KMS-11 (cell line): ENCODE measurements around the gene ATP5PF.
"Not testable (repeated sequence)": the region's sequence is repeated elsewhere in the genome, so short reads cannot be mapped to it uniquely, and the experiment has no call there.

Source experiments
- H2AFZ ChIP-seq: fragments of 200-600 bp; sonication (generic); 2 replicates; pipeline ENCODE4 v1.6.1; 2016; ENCODE audit warnings: antibody characterized with exemption, mixed run types, low read depth
- H3K27ac ChIP-seq: fragments of 200-600 bp; sonication (generic); 2 replicates; pipeline ENCODE4 v1.6.1; 2016; ENCODE audit warnings: mild to moderate bottlenecking, mixed run types
- H3K27me3 ChIP-seq: fragments of 200-600 bp; sonication (generic); 2 replicates; pipeline ENCODE4 v1.6.1; 2017; ENCODE audit warnings: mild to moderate bottlenecking, low read depth, mixed run types, moderate library complexity; ENCODE audit not compliant: insufficient read depth
- H3K36me3 ChIP-seq: fragments of 200-600 bp; sonication (generic); 2 replicates; pipeline ENCODE4 v1.6.1; 2017; ENCODE audit warnings: mild to moderate bottlenecking, mixed run types; ENCODE audit not compliant: insufficient read depth
- H3K4me1 ChIP-seq: fragments of 200-600 bp; sonication (generic); 2 replicates; pipeline ENCODE4 v1.6.1; 2016; ENCODE audit warnings: mild to moderate bottlenecking, low read depth, mixed run types; ENCODE audit not compliant: poor library complexity, severe bottlenecking
- H3K4me2 ChIP-seq: fragments of 200-600 bp; sonication (generic); 2 replicates; pipeline ENCODE4 v1.7.0; 2016; ENCODE audit warnings: mild to moderate bottlenecking, mixed run types
- H3K4me3 ChIP-seq: fragments of 200-600 bp; sonication (generic); IDR thresholded peaks from 2 replicates; pipeline ENCODE4 v1.6.1; 2017; ENCODE audit warnings: low read depth, low read length, mixed read lengths; ENCODE audit not compliant: insufficient read depth
- H3K79me2 ChIP-seq: fragments of 200-600 bp; sonication (generic); 2 replicates; pipeline ENCODE4 v1.6.1; 2016; ENCODE audit warnings: low read depth, mixed run types; ENCODE audit not compliant: insufficient read depth
- H3K9ac ChIP-seq: fragments of 200-600 bp; sonication (generic); 2 replicates; pipeline ENCODE4 v1.6.1; 2016; ENCODE audit warnings: mild to moderate bottlenecking, mixed run types
- H4K20me1 ChIP-seq: fragments of 200-600 bp; sonication (generic); 2 replicates; pipeline ENCODE4 v1.6.1; 2016; ENCODE audit warnings: mild to moderate bottlenecking, mixed run types; ENCODE audit not compliant: insufficient read depth
- TF ChIP-seq, protein P1 (sequence below): fragments of 200-600 bp; sonication (generic); conservative IDR thresholded peaks from 2 replicates; pipeline ENCODE4 v1.6.1; 2017; ENCODE audit warnings: low read depth, mild to moderate bottlenecking, antibody characterized with exemption, low read length, moderate library complexity, mixed read lengths

The ATP5PF gene, protein sequence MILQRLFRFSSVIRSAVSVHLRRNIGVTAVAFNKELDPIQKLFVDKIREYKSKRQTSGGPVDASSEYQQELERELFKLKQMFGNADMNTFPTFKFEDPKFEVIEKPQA

DNA sequence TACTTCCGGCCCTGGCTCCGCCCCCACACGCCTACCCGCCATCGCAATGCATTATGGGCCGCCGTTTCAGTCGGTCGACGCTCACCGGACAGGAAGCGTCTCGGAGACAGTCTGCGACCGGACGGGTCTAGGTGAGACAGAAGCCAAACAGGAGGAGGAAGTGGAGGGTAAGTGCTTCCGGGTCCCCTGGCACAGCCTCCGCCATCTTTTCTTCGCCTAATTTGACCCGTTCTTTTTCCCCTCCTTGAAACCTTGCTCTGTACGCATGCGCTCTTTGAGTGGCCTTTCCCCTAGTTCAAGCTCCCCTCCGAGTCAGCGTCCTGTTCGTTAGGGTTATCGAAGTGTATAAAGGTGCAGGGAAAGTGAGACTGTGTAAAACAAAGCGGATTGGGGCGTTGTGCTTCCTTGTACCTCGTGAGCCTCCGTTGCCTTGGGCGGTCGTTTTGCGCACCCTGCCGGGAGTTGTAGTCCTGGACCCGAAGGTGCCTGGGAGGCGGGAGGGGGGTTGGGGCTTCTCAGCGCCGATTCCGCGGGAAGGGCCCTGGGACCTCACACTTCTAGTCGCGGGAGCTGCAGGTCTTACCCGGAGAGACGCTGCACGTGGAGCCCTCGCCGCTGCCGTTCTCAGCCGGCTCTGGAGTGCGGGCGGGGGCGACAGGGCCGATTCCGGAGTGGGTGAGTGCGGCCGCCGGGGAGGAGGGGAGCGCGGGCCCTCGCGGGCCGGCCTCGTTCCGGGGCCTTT, at the start of gene ATP5PF, which contains the start of gene GABPA:
TSS of gene ATP5PF (minus strand) at position 1 of the 742 bp plus-strand sequence. CDS start 5,110 bp downstream, outside the sequence.
TSS of gene GABPA (plus strand) at position 69 of the 742 bp plus-strand sequence. CDS start 6,627 bp downstream, outside the sequence.
- H3K27me3 ChIP-seq: no peaks in the 10 kb centered on the region
- peaks cover 81% of the 10 kb centered on the region for H3K79me2 ChIP-seq
- H3K4me1 ChIP-seq: peaks cover 27% of the 10 kb centered on the region
- TF ChIP-seq, protein P1, sequence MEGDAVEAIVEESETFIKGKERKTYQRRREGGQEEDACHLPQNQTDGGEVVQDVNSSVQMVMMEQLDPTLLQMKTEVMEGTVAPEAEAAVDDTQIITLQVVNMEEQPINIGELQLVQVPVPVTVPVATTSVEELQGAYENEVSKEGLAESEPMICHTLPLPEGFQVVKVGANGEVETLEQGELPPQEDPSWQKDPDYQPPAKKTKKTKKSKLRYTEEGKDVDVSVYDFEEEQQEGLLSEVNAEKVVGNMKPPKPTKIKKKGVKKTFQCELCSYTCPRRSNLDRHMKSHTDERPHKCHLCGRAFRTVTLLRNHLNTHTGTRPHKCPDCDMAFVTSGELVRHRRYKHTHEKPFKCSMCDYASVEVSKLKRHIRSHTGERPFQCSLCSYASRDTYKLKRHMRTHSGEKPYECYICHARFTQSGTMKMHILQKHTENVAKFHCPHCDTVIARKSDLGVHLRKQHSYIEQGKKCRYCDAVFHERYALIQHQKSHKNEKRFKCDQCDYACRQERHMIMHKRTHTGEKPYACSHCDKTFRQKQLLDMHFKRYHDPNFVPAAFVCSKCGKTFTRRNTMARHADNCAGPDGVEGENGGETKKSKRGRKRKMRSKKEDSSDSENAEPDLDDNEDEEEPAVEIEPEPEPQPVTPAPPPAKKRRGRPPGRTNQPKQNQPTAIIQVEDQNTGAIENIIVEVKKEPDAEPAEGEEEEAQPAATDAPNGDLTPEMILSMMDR: no peak
- H3K9ac ChIP-seq: peak within 1 kb of the TSS; percentile 99
- H3K27ac ChIP-seq: peak within 1 kb of the TSS; percentile 100
- no peaks in the 10 kb centered on the region; the same call in 1 of the 2 replicates for H4K20me1 ChIP-seq
- peak within 1 kb of the TSS; percentile 97 for H2AFZ ChIP-seq
- no peak within 1 kb of the TSS for H3K4me3 ChIP-seq
- no peaks in the 10 kb centered on the region for H3K36me3 ChIP-seq
- peak within 1 kb of the TSS; percentile 88 for H3K4me2 ChIP-seq

DNA sequence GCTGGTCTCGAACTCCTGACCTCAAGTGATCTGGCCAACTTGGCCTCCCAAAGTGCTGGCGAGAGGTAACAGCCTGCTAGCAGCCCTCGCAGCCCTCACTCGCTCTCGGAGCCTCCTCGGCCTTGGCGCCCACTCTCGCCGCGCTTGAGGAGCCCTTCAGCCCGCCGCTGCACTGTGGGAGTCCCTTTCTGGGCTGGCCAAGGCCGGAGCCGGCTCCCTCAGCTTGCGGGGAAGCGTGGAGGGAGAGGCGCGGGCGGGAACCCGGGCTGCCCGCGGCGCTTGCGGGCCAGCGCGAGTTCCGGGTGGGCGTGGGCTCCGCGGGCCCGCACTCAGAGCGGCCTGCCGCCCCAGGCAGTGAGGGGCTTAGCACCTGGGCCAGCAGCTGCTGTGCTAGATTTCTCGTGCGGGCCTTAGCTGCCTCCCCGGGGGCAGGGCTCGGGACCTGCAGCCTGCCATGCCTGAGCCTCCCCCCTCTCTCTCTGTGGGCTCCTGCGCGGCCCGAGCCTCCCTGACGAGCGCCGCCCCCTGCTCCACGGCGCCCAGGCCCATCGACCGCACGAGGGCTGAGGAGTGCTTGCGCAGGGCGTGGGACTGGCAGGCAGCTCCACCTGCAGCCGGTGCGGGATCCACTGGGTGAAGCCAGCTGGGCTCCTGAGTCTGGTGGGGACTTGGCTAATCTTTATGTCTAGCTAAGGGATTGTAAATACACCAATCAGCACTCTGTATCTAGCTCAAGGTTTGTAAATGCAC, 43.6 kb upstream of the ATP5PF start:
- H3K4me3 ChIP-seq, H4K20me1 ChIP-seq, H3K79me2 ChIP-seq, H3K36me3 ChIP-seq, H3K4me1 ChIP-seq, H3K27me3 ChIP-seq, H2AFZ ChIP-seq, H3K27ac ChIP-seq, H3K9ac ChIP-seq, H3K4me2 ChIP-seq: not testable (repeated sequence)

DNA sequence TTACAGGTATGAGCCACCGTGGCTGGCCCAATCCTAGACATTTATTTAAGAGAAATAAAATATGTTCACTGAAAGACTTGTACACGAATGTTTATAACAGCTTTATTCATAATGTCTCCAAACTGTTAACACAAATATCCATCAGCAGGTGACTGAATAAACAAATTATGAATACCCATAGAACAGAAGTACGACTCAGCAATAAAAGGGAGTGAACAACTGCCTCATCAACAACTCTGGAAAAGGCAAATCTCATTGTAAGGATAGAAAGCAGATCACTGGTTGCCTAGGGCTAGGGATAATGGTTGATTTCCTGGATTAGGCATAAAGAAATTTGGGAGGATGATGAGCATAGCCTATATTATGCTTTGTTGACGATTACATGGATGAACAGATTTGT, 41.7 kb upstream of the ATP5PF start:
- Histone ChIP-seq H3K27me3 (no peaks in the 10 kb centered on the region), H3K4me1 (no peaks in the 10 kb centered on the region), H3K79me2 (no peaks in the 10 kb centered on the region), H4K20me1 (no peaks in the 10 kb centered on the region), H2AFZ (no peak overlapping the region), H3K4me2 (no peak overlapping the region), H3K27ac (no peak overlapping the region), H3K9ac (no peak overlapping the region), H3K36me3 (no peaks in the 10 kb centered on the region), H3K4me3 (no peak overlapping the region)
- TF ChIP-seq, protein P1: no peak

DNA sequence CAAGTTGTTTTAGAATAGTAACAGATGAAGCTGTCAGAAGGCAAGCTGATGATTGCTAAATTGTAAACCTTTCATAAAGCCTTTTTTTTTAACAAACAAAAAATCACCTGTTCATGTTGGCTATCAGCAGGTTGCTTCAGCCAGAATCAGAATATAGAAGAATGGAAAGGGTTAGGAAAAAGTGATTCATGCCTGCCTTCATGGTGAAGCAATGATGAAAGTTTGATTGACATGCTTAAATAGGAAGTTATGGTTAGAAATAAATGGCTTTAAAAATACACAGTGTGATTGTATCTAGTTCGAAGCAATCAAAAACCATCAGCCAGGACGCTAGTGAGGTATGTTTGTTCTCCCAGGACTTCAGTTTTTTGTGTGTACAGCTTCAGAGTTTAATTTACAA, 38.0 kb upstream of the ATP5PF start:
- TF ChIP-seq, protein P1: no peak
- Histone ChIP-seq H3K4me2 (no peak overlapping the region), H3K27me3 (no peaks in the 10 kb centered on the region), H3K79me2 (no peaks in the 10 kb centered on the region), H3K27ac (no peak overlapping the region), H3K36me3 (no peaks in the 10 kb centered on the region), H4K20me1 (no peaks in the 10 kb centered on the region), H2AFZ (no peak overlapping the region), H3K9ac (no peak overlapping the region), H3K4me3 (no peak overlapping the region), H3K4me1 (no peaks in the 10 kb centered on the region)
